ENCODE results near the gene ANKRD60. TPM values are rescaled to one million over a fixed set of nuclear protein-coding genes. Genes with fewer than 3 reads are reported as not detected.

Gene ANKRD60
- not detected in 2 replicates for total RNA-seq

DNA sequence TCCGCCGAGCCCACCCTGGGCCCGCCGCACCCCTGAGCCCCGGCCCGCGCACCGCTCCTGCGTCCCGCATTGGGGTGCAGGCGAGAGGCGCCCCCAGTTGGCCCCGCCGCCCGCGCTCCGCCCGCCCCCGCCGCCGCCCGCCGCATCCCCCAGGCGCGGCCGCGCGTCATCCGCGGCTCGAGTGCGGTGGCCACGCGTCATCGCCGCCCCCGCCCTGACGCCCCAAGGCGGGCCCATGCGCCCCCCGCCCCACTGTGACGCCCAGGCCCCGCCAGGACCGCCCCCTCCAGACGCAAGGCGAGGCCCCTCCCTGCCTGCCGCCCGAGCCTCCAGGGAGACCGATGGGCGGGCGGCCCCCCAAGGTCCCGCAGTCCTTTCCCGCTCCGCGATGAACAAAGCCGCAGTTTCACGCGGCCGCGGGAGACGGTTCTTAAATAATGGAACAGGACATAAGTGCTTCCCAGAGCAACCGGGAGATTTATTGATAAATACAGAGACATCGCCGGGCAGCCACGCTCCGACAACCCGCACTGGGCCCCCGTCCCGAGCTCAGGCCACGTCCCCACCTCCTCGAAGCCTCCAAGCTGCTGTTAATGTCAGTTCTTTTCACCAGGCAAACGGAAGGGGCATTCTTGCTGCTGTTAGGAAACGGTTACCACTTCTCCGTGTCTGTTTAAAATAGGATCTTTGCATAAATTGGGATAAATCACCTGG, at the start of gene ANKRD60:
ANKRD60 (minus strand) TSS at position 170 of the 714 bp plus-strand sequence; CDS start at position 170, 0 bp downstream.

Other genes starting within 250 kb of the ANKRD60 start
- 16.6 and 17.9 TPM in 2 replicates for gene RAB22A, start 81.1 kb upstream of the ANKRD60 start, total RNA-seq
- gene VAPB, start 160.6 kb upstream of the ANKRD60 start, total RNA-seq, result 13.5 and 22.5 TPM in 2 replicates